Neural progenitor cell (in vitro differentiated cells): ENCODE data around the gene FBRS.

ENCODE experiments used
- CTCF ChIP-seq: fragments of 200-600 bp; sonication (generic); IDR thresholded peaks from 2 replicates; pipeline ENCODE4 v1.5.1; 2017; ENCODE audit warnings: antibody characterized with exemption, mild to moderate bottlenecking
- EZH2 ChIP-seq: fragments of 200-600 bp; sonication (generic); IDR thresholded peaks from 2 replicates; pipeline ENCODE4 v1.6.1; 2017; ENCODE audit warnings: antibody characterized with exemption, mild to moderate bottlenecking, moderate library complexity
- EZH2phosphoT487 ChIP-seq: fragments of 200-600 bp; sonication (generic); IDR thresholded peaks from 2 replicates; pipeline ENCODE4 v1.6.1; 2017; ENCODE audit warnings: antibody characterized with exemption

DNA sequence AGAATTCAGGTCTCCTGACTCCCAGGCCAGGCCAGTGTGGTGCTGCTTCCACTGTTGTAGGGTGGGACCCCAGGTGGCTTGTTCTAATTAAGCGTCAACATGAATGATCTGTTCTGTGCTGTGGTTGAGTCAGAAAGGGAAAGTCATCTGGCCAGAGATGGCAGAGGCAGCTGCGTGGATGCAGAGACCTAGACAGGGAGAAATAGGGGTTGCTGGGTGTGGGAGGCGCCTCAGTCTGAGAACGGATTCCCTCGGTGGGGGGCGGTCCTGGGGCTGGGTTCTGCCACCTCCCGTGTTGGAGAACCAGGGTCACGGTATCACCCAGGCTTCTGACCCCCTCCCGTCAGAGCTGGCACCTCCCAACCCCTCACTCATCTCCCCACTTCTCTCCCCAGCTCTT is 5.6 kb downstream of the FBRS start:
- TF ChIP-seq CTCF (no peak), EZH2 (no peak), EZH2phosphoT487 (no peak)
